ENCODE results near the gene NECTIN1.

DNA sequence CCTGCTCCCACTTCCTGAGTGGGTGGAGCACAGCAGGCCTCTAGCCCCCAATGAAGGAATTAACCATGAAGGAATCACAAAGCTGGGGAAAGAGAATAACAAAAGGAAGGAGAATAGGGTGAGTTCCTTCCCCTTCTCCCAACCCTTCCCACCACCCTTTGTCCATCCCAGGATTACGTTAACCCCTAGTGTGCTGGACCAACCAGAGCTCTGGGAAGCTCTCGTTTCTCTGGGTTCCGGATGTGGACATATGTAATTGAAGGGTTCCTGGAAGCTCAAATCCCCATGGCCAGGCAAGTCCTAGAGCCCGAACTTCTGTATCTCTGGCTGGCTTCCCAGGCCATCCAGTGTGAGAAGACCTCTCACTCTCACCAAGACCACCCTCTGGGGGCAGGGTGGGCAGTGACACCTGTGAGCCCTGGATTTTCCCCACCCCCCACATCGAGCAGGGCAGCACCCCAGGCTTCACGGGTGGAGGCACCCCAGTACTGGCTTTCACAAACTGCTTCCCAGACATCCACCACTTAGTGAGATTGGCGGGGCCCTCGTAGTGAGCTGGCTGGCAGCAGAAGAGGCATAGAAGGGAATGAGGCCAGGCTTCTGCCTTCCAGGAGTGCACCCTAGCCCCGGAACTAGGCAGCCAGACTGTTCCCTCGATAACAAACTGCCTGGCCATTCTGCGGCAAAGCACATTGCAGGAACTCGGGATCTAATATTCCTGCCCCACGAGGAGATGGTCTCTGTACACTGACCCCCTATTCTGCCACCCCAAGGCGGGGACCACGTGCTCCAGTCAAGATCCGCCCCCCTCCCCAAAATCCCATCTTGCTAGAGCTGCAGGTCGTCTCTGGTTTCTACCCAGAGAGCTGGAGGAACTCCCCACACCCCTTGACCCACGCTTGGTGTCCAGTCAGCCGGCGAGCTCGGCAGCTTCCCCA lies 2.1 kb downstream of the NECTIN1 start:
- TF ChIP-seq POLR2A (IDR thresholded peaks at IDR 0.05; ENCODE audit: low read length) = no peak
- TF ChIP-seq GATA1 (IDR thresholded peaks at IDR 0.05; ENCODE audit: low read depth, low read length) = no peak
